Natural killer cell (primary cell): ENCODE results near the gene COIL. TPM values are rescaled to one million over a fixed set of nuclear protein-coding genes. Genes with fewer than 3 reads are reported as not detected.

ENCODE experiments used
- ATAC-seq, 3 donors: fragments of 150-1000 bp in 2 of 3; fragments of 200-7000 bp in 1 of 3; cut with Tn5 transposase; 1 replicate in 1 of 3; 2 replicates in 2 of 3; pipeline ENCODE4 v1.10.0; 2021; ENCODE audit warnings: mild to moderate bottlenecking in 2 of 3, moderate library complexity in 2 of 3
- DNase-seq, 2 donors: peaks; one replicate each; pipeline versions ENCODE4 v3.0.0 to v3.0.0-alpha.2; 2013 to 2021; ENCODE audit warnings: mixed read lengths in 1 of 2
- H3K27ac ChIP-seq: one replicate; pipeline ENCODE4 v1.5.1; 2013; ENCODE audit warnings: mild to moderate bottlenecking, low read length
- H3K27me3 ChIP-seq: one replicate; pipeline ENCODE4 v1.6.1; 2013; ENCODE audit warnings: low read length; ENCODE audit not compliant: control insufficient read depth, insufficient read depth
- H3K36me3 ChIP-seq: one replicate; pipeline ENCODE4 v1.6.1; 2013; ENCODE audit warnings: low read length; ENCODE audit not compliant: control insufficient read depth, insufficient read depth
- H3K4me1 ChIP-seq: one replicate; pipeline ENCODE4 v1.6.1; 2013; ENCODE audit warnings: low read length; ENCODE audit not compliant: control insufficient read depth, insufficient read depth
- H3K4me3 ChIP-seq: one replicate; pipeline ENCODE4 v1.5.1; 2013; ENCODE audit warnings: low read length
- H3K9me3 ChIP-seq: one replicate; pipeline ENCODE4 v1.6.1; 2013; ENCODE audit warnings: low read length; ENCODE audit not compliant: control insufficient read depth, insufficient read depth
- H3K27ac Mint-ChIP-seq, 2 donors: one replicate each; pipeline ENCODE4 v1.8.0; 2022; ENCODE audit warnings: mild to moderate bottlenecking in 2 of 2, mixed read lengths in 2 of 2, moderate library complexity in 1 of 2
- H3K27me3 Mint-ChIP-seq, 2 donors: one replicate each; pipeline ENCODE4 v1.8.0; 2022; ENCODE audit warnings: low read depth in 2 of 2, mixed read lengths in 2 of 2
- H3K36me3 Mint-ChIP-seq: one replicate; pipeline ENCODE4 v1.8.0; 2022; ENCODE audit warnings: mixed read lengths
- H3K4me1 Mint-ChIP-seq, 2 donors: one replicate each; pipeline ENCODE4 v1.8.0; 2022; ENCODE audit warnings: mixed read lengths in 2 of 2
- H3K4me3 Mint-ChIP-seq: one replicate; pipeline ENCODE4 v1.8.0; 2022; ENCODE audit warnings: mild to moderate bottlenecking, moderate library complexity, mixed read lengths
- H3K9me3 Mint-ChIP-seq, 2 donors: one replicate each; pipeline ENCODE4 v1.8.0; 2022; ENCODE audit warnings: mixed read lengths in 2 of 2
- CTCF ChIP-seq: fragments of 200-600 bp; IDR thresholded peaks from one replicate; pipeline ENCODE4 v1.8.0; 2022; ENCODE audit warnings: antibody characterized with exemption
- WGBS: methylation state at CpG from one replicate; pipeline ENCODE4 v1.1.7; 2013; ENCODE audit warnings: missing lambda C conversion rate; ENCODE audit not compliant: insufficient coverage; 5-methylcytosine and 5-hydroxymethylcytosine counted together
- intact Hi-C: fragments of 100-400 bp; cut with micrococcal nuclease; formaldehyde crosslinking; loops from one replicate; pipeline ENCODE4 v1.14.2; 2022
- total RNA-seq, 4 donors: library from RNA; stranded (reverse); fragments of 120-200 nt in 1 of 4; gene quantifications; one replicate each; pipeline versions ENCODE4 v1.2.3 to v1.2.4, GENCODE V29; 2013 to 2022

The COIL gene
- total RNA-seq, 3 donors from 2014 or later (not counting 1 experiment from before 2014, with no cell fraction given) = 18.6 to 23.8 (median 20.6) TPM

GRCh38 chr17:56937687-56938086 lies 23.2 kb downstream of the COIL start:
- Mint-ChIP-seq H3K27ac (no peak overlapping the region), H3K4me3 (no peak overlapping the region)
- H3K27ac ChIP-seq = no peak overlapping the region

GRCh38 chr17:56936697-56937322 lies 24.0 kb downstream of the COIL start:
- TF ChIP-seq CTCF = no peak
- peaks cover 13% of the 10 kb centered on the region in 2 donors for H3K4me1 Mint-ChIP-seq
- DNase-seq = no peak
- no peaks in the 10 kb centered on the region for H3K27me3 Mint-ChIP-seq
- Histone ChIP-seq H3K27ac (no peak overlapping the region), H3K4me3 (no peak overlapping the region), H3K4me1 (no peaks in the 10 kb centered on the region), H3K27me3 (no peaks in the 10 kb centered on the region), H3K36me3 (peaks cover 33% of the 10 kb centered on the region), H3K9me3 (no peaks in the 10 kb centered on the region)
- H3K36me3 Mint-ChIP-seq = peaks cover 18% of the 10 kb centered on the region
- ATAC-seq = no peak
- WGBS = 89% methylated on average over 6 of the region's 6 CpGs
- no peak overlapping the region for H3K4me3 Mint-ChIP-seq
- no peaks in the 10 kb centered on the region for H3K9me3 Mint-ChIP-seq
- H3K27ac Mint-ChIP-seq = no peak overlapping the region
- intact Hi-C loops = no loop called here

More at GRCh38 chr17:56937687-56938086, 23.2 kb downstream of the COIL start:
- ATAC-seq = no peak
- no peak for TF ChIP-seq CTCF
- no peak for DNase-seq
- Histone ChIP-seq H3K36me3 (peaks cover 35% of the 10 kb centered on the region), H3K27me3 (no peaks in the 10 kb centered on the region), H3K4me3 (no peak overlapping the region), H3K4me1 (no peaks in the 10 kb centered on the region), H3K9me3 (no peaks in the 10 kb centered on the region)
- Mint-ChIP-seq H3K4me1 (peaks cover 13% of the 10 kb centered on the region in 2 donors), H3K27me3 (no peaks in the 10 kb centered on the region), H3K9me3 (no peaks in the 10 kb centered on the region), H3K36me3 (peaks cover 18% of the 10 kb centered on the region)
- intact Hi-C loops = no loop called here
- WGBS = 97% methylated on average over 2 of the region's 2 CpGs

GRCh38 chr17:56935461-56935860 lies 25.4 kb downstream of the COIL start:
- H3K9me3 ChIP-seq = no peaks in the 10 kb centered on the region
- H3K4me3 ChIP-seq = no peak overlapping the region
- TF ChIP-seq CTCF = no peak
- no peaks in the 10 kb centered on the region for H3K27me3 Mint-ChIP-seq
- H3K4me1 Mint-ChIP-seq = peaks cover 13% of the 10 kb centered on the region in 2 donors
- peaks cover 28% of the 10 kb centered on the region for H3K36me3 ChIP-seq
- no peak overlapping the region for H3K27ac ChIP-seq
- peaks cover 18% of the 10 kb centered on the region for H3K36me3 Mint-ChIP-seq
- H3K4me1 ChIP-seq = no peaks in the 10 kb centered on the region
- DNase-seq (no peak), ATAC-seq (no peak)
- no peak overlapping the region for H3K27ac Mint-ChIP-seq
- intact Hi-C loops = no loop called here
- WGBS = 96% methylated on average over 3 of the region's 3 CpGs
- no peaks in the 10 kb centered on the region for H3K27me3 ChIP-seq
- no peaks in the 10 kb centered on the region for H3K9me3 Mint-ChIP-seq
- no peak overlapping the region for H3K4me3 Mint-ChIP-seq

GRCh38 chr17:56934280-56934679 lies 26.6 kb downstream of the COIL start:
- Histone ChIP-seq H3K27me3 (no peaks in the 10 kb centered on the region), H3K4me3 (no peak overlapping the region), H3K4me1 (no peaks in the 10 kb centered on the region), H3K9me3 (no peaks in the 10 kb centered on the region), H3K36me3 (peaks cover 27% of the 10 kb centered on the region), H3K27ac (no peak overlapping the region)
- H3K27me3 Mint-ChIP-seq = no peaks in the 10 kb centered on the region
- no peaks in the 10 kb centered on the region for H3K9me3 Mint-ChIP-seq
- H3K27ac Mint-ChIP-seq = peak overlapping the region; percentile 46 to 50
- WGBS = 71% methylated on average over 1 of the region's 4 CpGs
- DNase-seq = peak in 1 of 2 donors; percentile 22
- peaks cover 13% of the 10 kb centered on the region in 2 donors for H3K4me1 Mint-ChIP-seq
- intact Hi-C loops = no loop called here
- ATAC-seq = peak; percentile 73 to 96 (median 90)
- no peak for TF ChIP-seq CTCF
- peaks cover 18% of the 10 kb centered on the region for H3K36me3 Mint-ChIP-seq
- peak overlapping the region; percentile 14 for H3K4me3 Mint-ChIP-seq
